Muscle of leg (tissue), 11 donors: ENCODE results near the gene SH3RF1. TPM values are rescaled to one million over a fixed set of nuclear protein-coding genes. Genes with fewer than 3 reads are reported as not detected.

Experiments used
- DNase-seq: peaks from one replicate; pipeline ENCODE4 v3.0.0; 2013
- H3K27ac ChIP-seq: one replicate; pipeline ENCODE4 v1.5.1; 2013; ENCODE audit warnings: mild to moderate bottlenecking, low read length, control low read depth
- H3K27me3 ChIP-seq: one replicate; pipeline ENCODE4 v1.6.1; 2013; ENCODE audit warnings: low read length; ENCODE audit not compliant: control insufficient read depth, insufficient read depth
- H3K36me3 ChIP-seq: one replicate; pipeline ENCODE4 v1.6.1; 2013; ENCODE audit warnings: low read length; ENCODE audit not compliant: control insufficient read depth, insufficient read depth
- H3K4me1 ChIP-seq: one replicate; pipeline ENCODE4 v1.6.1; 2013; ENCODE audit warnings: low read length; ENCODE audit not compliant: control insufficient read depth, insufficient read depth
- H3K4me3 ChIP-seq: one replicate; pipeline ENCODE4 v1.5.1; 2013; ENCODE audit warnings: low read length, control low read depth
- H3K9me3 ChIP-seq: replicated peaks from 2 replicates; pipeline ENCODE4 v1.6.1; 2013; ENCODE audit warnings: low read depth, low read length; ENCODE audit not compliant: control insufficient read depth
- WGBS: methylation state at CpG from one replicate; pipeline ENCODE4 v1.1.5; 2013; ENCODE audit warnings: missing lambda C conversion rate; ENCODE audit not compliant: insufficient coverage; 5-methylcytosine and 5-hydroxymethylcytosine counted together
- polyA plus RNA-seq, 8 donors: library from polyadenylated mRNA; unstranded; fragments of 120-200 nt; gene quantifications; one replicate each; pipeline versions ENCODE4 v1.2.1 to v1.2.3, GENCODE V29; 2013; ENCODE audit warnings: inconsistent platforms in 1 of 8, low replicate concordance in 1 of 8; ENCODE audit not compliant: insufficient read length in 8 of 8, insufficient read depth in 1 of 8
- total RNA-seq: library from RNA; stranded (reverse); fragments of 120-200 nt; gene quantifications from one replicate; pipeline ENCODE4 v1.2.4, GENCODE V29; 2013

The SH3RF1 gene
- total and polyA plus RNA-seq, 9 donors = 10.7 to 19.4 (median 16.3) TPM

DNA sequence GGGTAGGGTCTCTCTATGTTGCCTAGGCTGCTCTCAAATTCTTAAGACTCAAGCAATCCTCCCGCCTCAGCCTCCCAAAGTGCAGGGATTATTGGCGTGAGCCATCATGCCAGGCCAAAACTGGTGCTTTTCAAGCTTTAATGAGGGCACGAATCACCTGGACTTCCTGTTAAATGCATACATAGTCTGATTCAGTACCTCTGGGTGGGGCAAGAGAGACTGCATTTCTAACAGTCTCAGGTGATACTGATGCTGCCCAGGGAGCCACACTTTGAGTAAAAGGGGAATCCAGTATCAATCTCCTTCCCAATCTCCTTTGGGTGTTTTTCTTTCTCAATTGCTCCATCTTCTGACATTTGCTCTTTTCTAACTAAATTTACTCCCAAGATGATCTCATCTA lies 96.5 kb downstream of the SH3RF1 start:
- WGBS = no CpG with 5 or more reads among the region's 3 CpGs
- Histone ChIP-seq H3K4me1 (no peaks in the 10 kb centered on the region), H3K27ac (no peak overlapping the region), H3K27me3 (no peaks in the 10 kb centered on the region), H3K4me3 (no peak overlapping the region), H3K9me3 (no peaks in the 10 kb centered on the region), H3K36me3 (no peaks in the 10 kb centered on the region)
- DNase-seq = no peak

DNA sequence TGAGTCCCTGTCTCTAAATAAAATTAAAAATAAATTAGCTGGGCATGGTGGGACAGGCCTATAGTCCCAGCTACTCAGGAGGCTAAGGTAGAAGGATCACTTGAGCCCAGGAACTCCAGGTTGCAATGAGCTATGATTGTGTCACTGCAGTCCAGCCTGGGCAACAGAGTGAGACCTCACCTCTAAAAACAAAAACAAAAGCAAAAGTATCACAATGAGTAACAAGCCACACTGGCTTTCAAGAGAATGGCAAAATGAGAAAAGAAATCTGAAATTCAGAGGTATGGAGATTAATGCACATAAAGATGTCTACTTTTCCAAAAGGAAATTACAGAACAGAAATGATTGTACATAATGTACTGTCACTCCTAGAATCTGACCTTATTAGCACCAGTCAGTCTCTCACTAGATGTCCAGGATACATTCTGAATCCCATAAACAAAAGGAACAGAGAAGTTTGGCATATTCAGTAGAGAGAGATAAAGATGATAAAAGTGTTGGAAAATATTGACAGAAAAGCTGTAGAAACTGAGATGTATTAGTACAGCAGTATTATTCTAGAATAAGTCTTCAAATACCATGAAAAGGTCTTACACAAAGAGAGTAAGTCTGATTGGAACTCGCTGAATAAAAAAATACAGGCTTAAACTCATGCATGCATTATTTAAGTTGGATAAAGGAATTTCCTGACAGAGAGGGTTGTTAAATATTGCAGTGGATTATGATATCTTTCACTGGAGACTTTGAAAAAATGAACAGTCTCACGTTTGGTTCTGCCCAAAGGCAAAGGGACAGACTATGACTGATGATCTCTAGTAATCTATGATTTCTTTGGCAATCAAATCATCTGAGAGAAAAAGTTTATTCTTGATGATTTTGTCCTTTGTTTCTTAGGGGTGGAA lies 102.5 kb downstream of the SH3RF1 start:
- Histone ChIP-seq H3K4me3 (no peak overlapping the region), H3K4me1 (no peaks in the 10 kb centered on the region), H3K27me3 (no peaks in the 10 kb centered on the region), H3K27ac (no peak overlapping the region), H3K36me3 (no peaks in the 10 kb centered on the region), H3K9me3 (no peaks in the 10 kb centered on the region)
- no peak for DNase-seq
- 38% methylated on average over 1 of the region's 2 CpGs for WGBS

DNA sequence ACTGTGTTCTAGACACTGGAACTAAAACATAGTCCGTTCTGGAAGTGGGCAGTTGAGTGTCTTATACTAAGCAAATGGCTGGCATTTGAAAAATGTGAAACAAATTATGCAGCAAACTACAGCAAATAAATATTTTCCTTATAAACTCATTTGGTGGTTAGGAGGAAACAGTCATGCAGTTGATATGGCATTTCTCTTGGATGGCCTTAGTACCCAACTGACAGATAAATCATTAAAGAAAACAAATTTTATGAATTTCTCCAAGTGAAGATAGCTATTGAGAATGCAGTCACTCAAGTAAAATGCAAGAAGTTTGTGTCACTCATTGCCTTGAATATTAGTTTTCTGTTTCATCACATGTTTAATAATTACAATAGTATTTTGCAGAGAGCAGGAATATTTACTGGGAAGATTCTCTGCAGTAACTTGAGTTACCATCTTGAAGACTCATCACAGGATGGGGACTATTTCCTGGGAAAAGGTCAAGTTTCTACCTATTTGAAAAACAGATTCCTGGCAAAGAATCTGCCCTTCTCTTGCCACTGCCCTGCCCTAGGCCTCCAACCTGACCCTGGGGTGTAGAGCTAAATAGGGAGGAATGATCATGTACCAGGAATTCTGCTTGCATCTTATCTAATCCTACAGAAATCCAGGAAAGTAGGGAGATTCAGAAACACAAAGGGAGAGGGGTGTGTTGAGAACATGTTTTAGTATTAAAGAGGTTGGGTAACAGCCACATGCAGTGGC lies 105.9 kb downstream of the SH3RF1 start:
- Histone ChIP-seq H3K36me3 (no peaks in the 10 kb centered on the region), H3K9me3 (no peaks in the 10 kb centered on the region), H3K27me3 (no peaks in the 10 kb centered on the region), H3K4me1 (peaks cover 4% of the 10 kb centered on the region), H3K4me3 (no peak overlapping the region), H3K27ac (no peak overlapping the region)
- DNase-seq = no peak
- no CpG with 5 or more reads among the region's 1 CpG for WGBS

DNA sequence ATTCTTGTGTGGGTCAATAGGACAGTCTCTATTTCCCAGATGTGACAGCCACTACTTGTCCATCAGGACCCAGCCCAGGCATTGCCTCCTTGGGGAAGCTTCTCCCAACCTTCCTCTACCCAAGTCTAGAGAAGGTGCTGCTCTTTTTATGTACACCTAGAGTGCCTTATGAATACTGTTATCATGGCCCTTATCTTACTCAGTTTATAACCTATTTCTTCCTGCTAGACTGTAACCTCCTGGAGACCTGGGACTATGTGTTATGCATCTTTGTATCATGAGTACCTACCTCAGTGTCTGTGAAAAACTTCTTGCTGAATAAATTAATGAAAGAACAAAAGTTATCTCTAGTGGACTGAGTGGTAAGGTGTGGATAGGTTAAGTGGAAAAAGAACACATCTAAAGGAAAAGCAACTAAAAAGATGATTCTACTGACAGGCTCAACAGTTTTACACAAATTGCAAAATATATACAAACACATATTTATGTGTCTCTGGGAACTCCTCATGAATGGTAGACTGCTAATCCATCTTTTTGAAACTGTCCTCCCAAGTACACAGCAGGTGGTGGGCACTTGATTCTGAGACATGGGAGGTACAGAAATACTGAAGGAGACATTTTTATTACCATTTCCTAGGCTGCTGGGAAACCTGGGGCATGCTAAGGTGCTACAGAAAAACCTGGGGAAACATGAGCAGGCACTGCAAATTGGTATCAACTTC lies 106.6 kb downstream of the SH3RF1 start:
- DNase-seq = no peak
- no peak overlapping the region for H3K27ac ChIP-seq
- peaks cover 4% of the 10 kb centered on the region for H3K4me1 ChIP-seq
- H3K36me3 ChIP-seq = no peaks in the 10 kb centered on the region
- no peaks in the 10 kb centered on the region for H3K27me3 ChIP-seq
- H3K4me3 ChIP-seq = no peak overlapping the region
- H3K9me3 ChIP-seq = no peaks in the 10 kb centered on the region

DNA sequence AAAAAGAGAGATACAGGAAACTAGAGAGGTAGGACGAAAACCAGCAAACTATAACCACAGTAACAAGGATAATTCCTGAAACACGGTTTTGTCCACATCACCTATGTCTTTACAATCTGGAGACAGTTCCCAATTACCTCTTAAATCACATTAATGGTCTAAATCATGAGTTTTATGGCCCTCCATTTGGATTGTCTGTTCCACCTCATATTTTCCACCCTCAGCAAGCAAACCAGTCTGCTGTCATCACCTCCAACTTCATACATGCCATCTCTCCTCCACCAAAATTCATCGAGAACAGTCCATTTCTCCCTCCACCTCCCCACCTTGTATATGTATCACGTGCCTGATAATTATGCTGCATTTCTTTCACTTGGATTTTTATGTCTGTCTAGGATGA lies 107.3 kb downstream of the SH3RF1 start:
- no peak for DNase-seq
- Histone ChIP-seq H3K4me1 (peaks cover 4% of the 10 kb centered on the region), H3K4me3 (no peak overlapping the region), H3K36me3 (no peaks in the 10 kb centered on the region), H3K27ac (no peak overlapping the region), H3K9me3 (no peaks in the 10 kb centered on the region), H3K27me3 (no peaks in the 10 kb centered on the region)
- WGBS = 36% methylated on average over 1 of the region's 4 CpGs

DNA sequence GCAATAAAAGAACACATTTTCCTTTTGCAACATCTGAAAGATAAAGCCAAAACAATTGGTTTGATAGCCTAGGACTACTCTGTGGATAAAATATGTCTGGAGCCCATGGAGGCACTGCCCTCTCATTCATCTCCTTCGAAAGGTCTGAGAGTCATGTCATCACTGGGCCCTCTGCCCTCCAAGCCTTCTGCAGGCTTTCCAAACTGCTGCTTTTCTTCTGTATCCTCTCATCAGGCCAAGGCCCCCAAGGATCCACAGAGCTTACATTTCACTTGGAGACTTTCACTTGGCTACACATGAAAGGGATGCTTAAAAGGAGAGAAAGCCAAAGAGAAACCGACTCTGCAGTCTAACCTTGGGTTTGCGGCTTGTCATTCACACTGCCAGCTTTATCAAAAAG lies 109.9 kb downstream of the SH3RF1 start:
- Histone ChIP-seq H3K9me3 (no peaks in the 10 kb centered on the region), H3K27me3 (no peaks in the 10 kb centered on the region), H3K4me3 (no peak overlapping the region), H3K4me1 (peaks cover 4% of the 10 kb centered on the region), H3K36me3 (peaks cover 3% of the 10 kb centered on the region), H3K27ac (no peak overlapping the region)
- DNase-seq = peak; percentile 79
- WGBS = no CpG with 5 or more reads among the region's 3 CpGs

DNA sequence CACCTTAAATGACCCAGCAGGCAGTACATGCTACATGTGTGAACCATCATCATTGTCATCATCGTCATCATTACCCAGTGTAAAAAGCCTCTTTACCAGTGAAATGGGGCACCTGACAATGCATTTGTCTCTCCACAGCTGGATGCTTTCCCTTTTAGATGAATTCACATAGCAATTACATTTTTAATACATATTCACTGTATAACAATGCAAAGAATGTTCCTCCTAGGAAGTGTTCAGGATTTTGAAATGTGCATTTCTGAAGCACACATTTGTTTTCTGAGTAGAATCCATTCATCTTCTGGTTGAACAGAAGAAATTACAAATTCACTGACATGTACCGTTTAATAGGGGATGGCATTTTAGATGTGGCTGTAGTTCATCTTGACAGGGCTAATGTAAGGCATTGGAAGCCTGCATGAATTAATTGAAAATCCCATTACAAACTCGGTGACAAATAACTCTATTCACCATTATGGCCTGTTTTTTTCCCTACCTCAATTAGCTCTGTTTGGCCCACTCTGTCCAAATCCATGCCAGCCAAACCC lies 111.1 kb downstream of the SH3RF1 start:
- Histone ChIP-seq H3K9me3 (no peaks in the 10 kb centered on the region), H3K4me1 (peaks cover 4% of the 10 kb centered on the region), H3K27ac (no peak overlapping the region), H3K4me3 (no peak overlapping the region), H3K27me3 (no peaks in the 10 kb centered on the region), H3K36me3 (peaks cover 3% of the 10 kb centered on the region)
- no peak for DNase-seq
- WGBS = 31% methylated on average over 2 of the region's 3 CpGs

DNA sequence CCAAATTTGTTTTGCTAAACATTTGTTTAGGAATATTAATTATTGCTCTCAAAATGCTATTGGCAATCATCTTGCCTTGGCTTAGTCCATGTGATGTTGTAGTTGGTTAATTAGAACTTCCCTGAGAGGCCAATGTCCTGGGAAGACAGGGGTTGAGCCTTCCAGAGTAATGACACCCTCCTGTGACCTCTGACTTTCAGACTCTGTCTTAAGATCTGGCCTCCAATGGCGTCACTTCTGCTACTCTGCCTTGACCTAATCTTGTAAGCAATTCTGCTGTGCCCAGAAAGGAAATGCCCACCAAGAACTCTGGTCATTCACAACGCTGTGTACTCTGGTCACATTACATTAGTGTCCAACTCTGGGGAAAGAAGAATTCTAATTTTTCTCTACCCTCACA lies 111.9 kb downstream of the SH3RF1 start:
- no peaks in the 10 kb centered on the region for H3K27me3 ChIP-seq
- no peak for DNase-seq
- H3K36me3 ChIP-seq = peaks cover 3% of the 10 kb centered on the region
- WGBS = 100% methylated on average over 1 of the region's 2 CpGs
- no peaks in the 10 kb centered on the region for H3K9me3 ChIP-seq
- H3K27ac ChIP-seq = no peak overlapping the region
- peaks cover 5% of the 10 kb centered on the region for H3K4me1 ChIP-seq
- H3K4me3 ChIP-seq = no peak overlapping the region

DNA sequence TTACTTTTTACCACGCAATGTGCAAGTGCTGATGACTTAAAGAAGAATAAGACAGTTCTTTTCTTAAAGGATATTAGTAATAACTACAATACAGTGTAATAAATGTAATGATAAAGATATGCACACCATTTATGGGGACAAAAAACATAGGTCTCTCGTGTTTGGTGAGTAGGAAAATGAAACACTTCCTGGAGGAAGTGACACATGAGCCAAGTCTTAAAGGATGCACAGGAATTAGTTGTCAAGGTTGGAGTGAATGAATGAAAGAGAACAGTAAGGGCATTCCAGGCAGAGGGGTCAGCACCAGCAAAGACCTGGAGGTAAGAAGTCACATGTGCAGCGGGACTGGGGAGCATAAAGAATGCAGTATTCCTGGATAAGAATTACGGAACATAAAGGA lies 112.7 kb downstream of the SH3RF1 start:
- WGBS = 82% methylated on average over 3 of the region's 4 CpGs

DNA sequence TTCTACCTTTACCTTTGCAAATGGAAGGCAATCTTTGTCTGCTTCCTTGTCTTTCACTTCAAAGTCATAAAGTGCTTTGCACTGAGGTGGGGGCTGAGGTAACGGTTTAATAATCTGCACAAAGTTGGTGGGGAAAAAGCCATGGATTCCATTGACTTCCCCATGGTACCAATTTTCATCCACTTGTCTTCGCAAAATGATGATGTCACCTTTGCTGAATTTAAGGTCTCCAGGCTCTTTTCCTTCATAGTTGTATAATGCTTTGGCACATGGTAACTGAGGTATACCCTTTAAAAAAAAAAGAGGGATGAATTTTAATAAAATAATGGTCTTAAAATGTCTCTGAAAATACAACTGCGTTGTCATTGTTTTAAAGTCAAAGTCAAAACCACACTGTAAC lies 114.4 kb downstream of the SH3RF1 start:
- Histone ChIP-seq H3K27ac (no peak overlapping the region), H3K27me3 (no peaks in the 10 kb centered on the region), H3K36me3 (peaks cover 11% of the 10 kb centered on the region), H3K4me1 (peaks cover 5% of the 10 kb centered on the region), H3K9me3 (no peaks in the 10 kb centered on the region), H3K4me3 (no peak overlapping the region)
- DNase-seq = no peak
- no CpG with 5 or more reads among the region's 3 CpGs for WGBS

More for the DNA sequence above, 112.7 kb downstream of the SH3RF1 start:
- no peak for DNase-seq
- Histone ChIP-seq H3K36me3 (peaks cover 7% of the 10 kb centered on the region), H3K4me3 (no peak overlapping the region), H3K27me3 (no peaks in the 10 kb centered on the region), H3K4me1 (peaks cover 5% of the 10 kb centered on the region), H3K9me3 (no peaks in the 10 kb centered on the region), H3K27ac (no peak overlapping the region)
